SK-N-SH (cell line): Measurements from ENCODE around the gene CHIC2. TPM values are rescaled to one million over a fixed set of nuclear protein-coding genes. Genes with fewer than 3 reads are reported as not detected.

Experiments used
- CTCF ChIA-PET: fragments of 300-600, 350-600 bp; formaldehyde crosslinking; extraction: SDS; loops from one replicate; lab custom pipeline; 2021; lab: Yijun Ruan, JAX
- POLR2A ChIA-PET: fragments of 350-600 bp; sonication (Branson Sonifier 250); formaldehyde crosslinking; extraction: SDS; loops from one replicate; lab custom pipeline; 2020; ENCODE audit warnings: antibody characterized with exemption, inconsistent platforms; lab: Yijun Ruan, JAX
- DNase-seq: peaks from one replicate; pipeline ENCODE4 v3.0.0; 2012
- H2AFZ ChIP-seq: fragments of 200-600 bp; sonication (generic); 2 replicates; pipeline ENCODE4 v1.8.1; 2016; ENCODE audit warnings: antibody characterized with exemption, mild to moderate bottlenecking, low read depth
- H3F3A ChIP-seq: fragments of 200-600 bp; sonication (generic); replicated peaks from 2 replicates; pipeline ENCODE3; 2016; ENCODE audit warnings: antibody characterized with exemption, mild to moderate bottlenecking; ENCODE audit not compliant: insufficient read depth
- H3K27ac ChIP-seq, 2 experiments: fragments of 200-500 bp in 1 of 2; fragments of 200-600 bp in 1 of 2; sonication (Bioruptor generic) in 1 of 2; sonication (generic), shearing (Covaris generic) in 1 of 2; 2 replicates each; pipeline versions ENCODE4 v1.5.1 to v1.6.1; 2014 to 2016; ENCODE audit warnings: low read depth in 2 of 2, inconsistent platforms in 1 of 2, low read length in 1 of 2, mild to moderate bottlenecking in 1 of 2, mixed read lengths in 1 of 2
- H3K27me3 ChIP-seq: fragments of 200-600 bp; sonication (generic), shearing (Covaris generic); 2 replicates; pipeline ENCODE4 v1.6.1; 2016; ENCODE audit warnings: mixed run types; ENCODE audit not compliant: insufficient read depth
- H3K36me3 ChIP-seq, 2 experiments: fragments of 200-500 bp in 1 of 2; fragments of 200-600 bp in 1 of 2; sonication (Bioruptor generic) in 1 of 2; sonication (generic) in 1 of 2; replicated peaks in 1 of 2; 2 replicates each; pipeline versions ENCODE3 to v1.5.1; 2014 to 2016; ENCODE audit warnings: low read length in 1 of 2, mild to moderate bottlenecking in 1 of 2; ENCODE audit not compliant: insufficient read depth in 2 of 2, control insufficient read depth in 1 of 2
- H3K4me1 ChIP-seq, 2 experiments: fragments of 200-500 bp in 1 of 2; fragments of 200-600 bp in 1 of 2; sonication (Bioruptor generic) in 1 of 2; sonication (generic), shearing (Covaris generic) in 1 of 2; 2 replicates each; pipeline versions ENCODE4 v1.5.1 to v1.6.1; 2014 to 2016; ENCODE audit warnings: low read depth in 1 of 2, low read length in 1 of 2, mixed run types in 1 of 2; ENCODE audit not compliant: insufficient read depth in 2 of 2, control insufficient read depth in 1 of 2
- H3K4me2 ChIP-seq: fragments of 200-600 bp; sonication (generic), shearing (Covaris generic); 2 replicates; pipeline ENCODE4 v1.6.1; 2017; ENCODE audit warnings: mixed run types
- H3K4me3 ChIP-seq, 2 experiments: fragments of 200-500 bp in 1 of 2; fragments of 200-600 bp in 1 of 2; sonication (Bioruptor generic) in 1 of 2; sonication (generic), shearing (Covaris generic) in 1 of 2; 2 replicates each; pipeline versions ENCODE4 v1.5.1 to v1.8.1; 2014 to 2016; ENCODE audit warnings: low read depth in 2 of 2, inconsistent platforms in 1 of 2, low read length in 1 of 2, mild to moderate bottlenecking in 1 of 2, mixed read lengths in 1 of 2, moderate library complexity in 1 of 2
- H3K79me2 ChIP-seq: fragments of 200-600 bp; sonication (generic); 2 replicates; pipeline ENCODE4 v1.8.1; 2017; ENCODE audit warnings: mild to moderate bottlenecking; ENCODE audit not compliant: insufficient read depth
- H3K9ac ChIP-seq: fragments of 200-600 bp; sonication (generic); 2 replicates; pipeline ENCODE4 v1.6.1; 2017; ENCODE audit warnings: mixed run types
- H3K9me2 ChIP-seq: fragments of 200-600 bp; sonication (generic); 2 replicates; pipeline ENCODE4 v1.6.1; 2017; ENCODE audit warnings: mixed run types
- H3K9me3 ChIP-seq: fragments of 200-600 bp; sonication (generic); 2 replicates; pipeline ENCODE4 v1.6.1; 2017; ENCODE audit warnings: mixed run types, mild to moderate bottlenecking, moderate library complexity
- H4K20me1 ChIP-seq: fragments of 200-600 bp; sonication (generic); 2 replicates; pipeline ENCODE4 v1.6.1; 2017; ENCODE audit warnings: mild to moderate bottlenecking, mixed run types; ENCODE audit not compliant: insufficient read depth
- CHD2 ChIP-seq: fragments of 150-350 bp; IDR thresholded peaks from 2 replicates; pipeline ENCODE4 v1.6.1; 2018; ENCODE audit warnings: low read length; ENCODE audit not compliant: partially characterized antibody
- CTCF ChIP-seq: fragments of 200-600 bp; sonication (generic); IDR thresholded peaks from 2 replicates; pipeline ENCODE4 v1.6.1; 2017; ENCODE audit warnings: antibody characterized with exemption, mild to moderate bottlenecking, moderate library complexity
- ELF1 ChIP-seq: IDR thresholded peaks from 2 replicates; pipeline ENCODE4 v1.4.0; 2012
- EP300 ChIP-seq, 2 experiments: IDR thresholded peaks; 2 replicates each; pipeline versions ENCODE4 v1.4.0 to v1.6.1; 2012; ENCODE audit warnings: borderline replicate concordance in 1 of 2, low read depth in 1 of 2, low read length in 1 of 2
- FOSL2 ChIP-seq: IDR thresholded peaks from 2 replicates; pipeline ENCODE4 v1.4.0; 2012; ENCODE audit warnings: low read depth, mild to moderate bottlenecking, moderate library complexity, borderline replicate concordance
- GABPA ChIP-seq: IDR thresholded peaks from 2 replicates; pipeline ENCODE4 v1.4.0; 2012; ENCODE audit warnings: low read depth, mild to moderate bottlenecking
- MEF2A ChIP-seq: IDR thresholded peaks from 2 replicates; pipeline ENCODE4 v1.4.0; 2012; ENCODE audit warnings: low read depth, borderline replicate concordance
- PBX3 ChIP-seq: IDR thresholded peaks from 2 replicates; pipeline ENCODE4; 2012
- POLR2AphosphoS5 ChIP-seq: IDR thresholded peaks from 2 replicates; pipeline ENCODE4 v1.6.1; 2012; ENCODE audit warnings: low read depth, low read length
- RCOR1 ChIP-seq: fragments of 150-350 bp; IDR thresholded peaks from 2 replicates; pipeline ENCODE4 v1.6.1; 2017; ENCODE audit warnings: antibody characterized with exemption, low read length
- REST ChIP-seq: IDR thresholded peaks from 2 replicates; pipeline ENCODE4 v1.6.1; 2012; ENCODE audit warnings: mild to moderate bottlenecking, low read depth, low read length, moderate library complexity
- RFX5 ChIP-seq: IDR thresholded peaks from 2 replicates; pipeline ENCODE4 v1.6.1; 2012; ENCODE audit warnings: mild to moderate bottlenecking, improper control_type of control experiment, low read length
- RXRA ChIP-seq: IDR thresholded peaks from 2 replicates; pipeline ENCODE4 v1.4.0; 2012; ENCODE audit warnings: low read depth, mild to moderate bottlenecking, borderline replicate concordance
- USF1 ChIP-seq: IDR thresholded peaks from 2 replicates; pipeline ENCODE4 v1.4.0; 2012; ENCODE audit warnings: low read depth, borderline replicate concordance
- USF2 ChIP-seq: fragments of 150-350 bp; IDR thresholded peaks from 2 replicates; pipeline ENCODE4 v1.6.1; 2017; ENCODE audit warnings: antibody characterized with exemption, low read length, low read depth, borderline replicate concordance
- ZBTB33 ChIP-seq: IDR thresholded peaks from 2 replicates; pipeline ENCODE4 v1.4.0; 2012; ENCODE audit warnings: low read depth, borderline replicate concordance
- WGBS: methylation state at CpG from one replicate; pipeline ENCODE4 v1.1.6; 2017; ENCODE audit warnings: low lambda C conversion rate; 5-methylcytosine and 5-hydroxymethylcytosine counted together
- polyA plus RNA-seq, 3 experiments: library from polyadenylated mRNA; depleted of rRNA; stranded (reverse); fragments of >200 nt; gene quantifications; 2 replicates each; pipeline ENCODE4 v1.2.3, GENCODE V29; 2012

Gene CHIC2
- polyA plus RNA-seq, 1 of the 3 experiments (the other 2 are of a cell fraction): 26.8 TPM

- Histone ChIP-seq H2AFZ (no peak overlapping the region), H3K4me1 (no peaks in the 10 kb centered on the region), H3F3A (no peaks in the 10 kb centered on the region), H3K27me3 (no peaks in the 10 kb centered on the region), H3K79me2 (no peaks in the 10 kb centered on the region), H3K9me2 (no peaks in the 10 kb centered on the region), H3K27ac (no peak overlapping the region), H3K4me3 (no peak overlapping the region), H3K36me3 (no peaks in the 10 kb centered on the region), H3K9me3 (no peaks in the 10 kb centered on the region), H3K9ac (no peak overlapping the region), H4K20me1 (no peaks in the 10 kb centered on the region), H3K4me2 (no peak overlapping the region)
- 88% methylated on average over 35 of the region's 51 CpGs for WGBS
- DNase-seq: no peak
- POLR2A ChIA-PET: no interaction called here
- no peak for TF ChIP-seq FOSL2
- no peak for TF ChIP-seq RCOR1
- no peak for TF ChIP-seq USF1
- TF ChIP-seq ELF1: no peak
- no peak for TF ChIP-seq RXRA
- TF ChIP-seq REST: no peak
- TF ChIP-seq CTCF: no peak
- TF ChIP-seq EP300 (IDR thresholded peaks at IDR 0.05; ENCODE audit: borderline replicate concordance in 1 of 2, low read depth in 1 of 2, low read length in 1 of 2): no peak
- TF ChIP-seq CHD2: no peak
- no peak for TF ChIP-seq PBX3
- no peak for TF ChIP-seq RFX5
- TF ChIP-seq ZBTB33: no peak
- no peak for TF ChIP-seq GABPA
- TF ChIP-seq USF2: no peak
- TF ChIP-seq MEF2A: no peak
- no peak for TF ChIP-seq POLR2AphosphoS5
- CTCF ChIA-PET: interaction anchor here (0.5 to 1.2 kb wide), 2 partner anchors 34 to 1780 kb away, joined by 3 read pairs; no protein-coding TSS in a partner anchor
Observed at GRCh38 chr4:54109241-54110018, 45.0 kb upstream of the CHIC2 start.
